Heart left ventricle (tissue), 16 donors: ENCODE data around the gene SLC35F3. TPM values are rescaled to one million over a fixed set of nuclear protein-coding genes. Genes with fewer than 3 reads are reported as not detected.

Experiments used
- ATAC-seq, 4 donors: fragments of 200-7000 bp; cut with Tn5 transposase; one replicate each; pipeline ENCODE4 v1.9.1; 2020 to 2022; ENCODE audit warnings: moderate library complexity in 4 of 4, mild to moderate bottlenecking in 3 of 4, moderate number of reproducible peaks in 1 of 4
- DNase-seq, 5 donors: peaks; one replicate each; pipeline ENCODE4 v3.0.0-alpha.2; 2020
- H3K27ac ChIP-seq, 12 donors: fragments of 200-600 bp; sonication (generic) in 4 of 12; one replicate each; pipeline versions ENCODE4 v1.5.0 to v1.8.0; 2016 to 2022; ENCODE audit warnings: mild to moderate bottlenecking in 2 of 12
- H3K27me3 ChIP-seq, 9 donors: fragments of 200-600 bp; sonication (generic) in 2 of 9; one replicate each; pipeline versions ENCODE4 v1.5.1 to v1.8.0; 2016 to 2022; ENCODE audit warnings: mild to moderate bottlenecking in 3 of 9
- H3K36me3 ChIP-seq, 9 donors: fragments of 200-600 bp; sonication (generic) in 2 of 9; one replicate each; pipeline versions ENCODE4 v1.5.0 to v1.8.0; 2018 to 2022; ENCODE audit warnings: mild to moderate bottlenecking in 2 of 9
- H3K4me1 ChIP-seq, 12 donors: fragments of 200-600 bp; sonication (generic) in 4 of 12; one replicate each; pipeline versions ENCODE4 v1.5.0 to v1.8.0; 2016 to 2022; ENCODE audit warnings: mild to moderate bottlenecking in 3 of 12
- H3K4me3 ChIP-seq, 12 donors: fragments of 200-600 bp; sonication (generic) in 4 of 12; one replicate each; pipeline versions ENCODE4 v1.5.0 to v1.8.0; 2017 to 2022; ENCODE audit warnings: mild to moderate bottlenecking in 9 of 12, moderate library complexity in 4 of 12
- H3K9me3 ChIP-seq, 12 donors: fragments of 200-600 bp; sonication (generic) in 4 of 12; one replicate each; pipeline versions ENCODE4 v1.5.0 to v1.8.0; 2016 to 2022; ENCODE audit warnings: mild to moderate bottlenecking in 1 of 12
- POLR2A ChIP-seq, 2 donors: fragments of 450-650 bp; IDR thresholded peaks; one replicate each; pipeline ENCODE4 v1.6.1; 2017; ENCODE audit warnings: antibody characterized with exemption in 2 of 2, mild to moderate bottlenecking in 2 of 2, moderate library complexity in 2 of 2
- WGBS, 4 donors: extraction: QIAGEN DNeasy Blood & Tissue Kit in 2 of 4; methylation state at CpG; one replicate each; pipeline versions ENCODE4 v1.1.5 to v1.1.7; 2013 to 2018; 5-methylcytosine and 5-hydroxymethylcytosine counted together
- intact Hi-C, 10 donors: fragments of 100-400 bp; cut with DNase I; formaldehyde crosslinking; loops; one replicate each; pipeline versions ENCODE4 v1.11.1 to v1.14.2; 2022
- polyA plus RNA-seq, 2 donors: library from polyadenylated mRNA; stranded (reverse); fragments of 200-250 nt; gene quantifications; one replicate each; pipeline ENCODE4 v1.2.3, GENCODE V29; 2013
- total RNA-seq, 9 donors: library from RNA; depleted of rRNA in 2 of 9; stranded (reverse); fragments of >200 nt in 2 of 9; fragmentation: NEBNext Ultra II Directional in 3 of 9; extraction: Animal tissue kit (Norgen Biotek cat#: 25700) in 3 of 9; gene quantifications; one replicate each; pipeline versions ENCODE4 v1.1.0 to v1.2.4, GENCODE V29; 2016 to 2023
- TF ChIP-seq, protein P1 (sequence below), 12 donors: fragments of 200-600 bp; sonication (generic) in 4 of 12; IDR thresholded peaks; one replicate each; pipeline versions ENCODE4 v1.5.0 to v1.8.0; 2018 to 2022; ENCODE audit warnings: antibody characterized with exemption in 12 of 12, mild to moderate bottlenecking in 5 of 12
- donor health status: ischemic (EF 13 %, LVEDD 7.1; RV severe dilation, severe dysfunction).
- donor health status: healthy with polysubstance abuse.
- donor health status: DM: no; HTN: yes; CAD: no.
- donor health status: DM: no; HTN: no; CAD: no.
- donor health status: ischemic (EF 25% LVEDD 6.9; RV normal size, moderate dysfunction).
- donor health status: ischemic (EF 25% LVEDD 5.7; RV mildly dilated, moderate dysfunction).
- donor health status: healthy.
- donor health status: DM: yes; HTN: yes; CAD: no.
- donor health status: ischemic (EF 35%, LVEDD 5.7; RV mildly dilated, moderate dysfunction).
- donor health status: nonischemic (EF 11% LVEDD 7.7; RV severe dilation, severe dysfunction).
- donor health status: DM: yes; HTN: yes; CAD: no.
- donor health status: PGD.
- donor health status: ischemic (EF 29% LVEDD 5.4; RV normal size, mild dysfunction).
- donor health status: nonischemic (EF 23%, LVEDD 6.1; RV moderate dilation, normal function).

The SLC35F3 gene
- total and polyA plus RNA-seq, 11 donors = 0.03 to 0.11 (median 0.11) TPM; not detected in 8

DNA sequence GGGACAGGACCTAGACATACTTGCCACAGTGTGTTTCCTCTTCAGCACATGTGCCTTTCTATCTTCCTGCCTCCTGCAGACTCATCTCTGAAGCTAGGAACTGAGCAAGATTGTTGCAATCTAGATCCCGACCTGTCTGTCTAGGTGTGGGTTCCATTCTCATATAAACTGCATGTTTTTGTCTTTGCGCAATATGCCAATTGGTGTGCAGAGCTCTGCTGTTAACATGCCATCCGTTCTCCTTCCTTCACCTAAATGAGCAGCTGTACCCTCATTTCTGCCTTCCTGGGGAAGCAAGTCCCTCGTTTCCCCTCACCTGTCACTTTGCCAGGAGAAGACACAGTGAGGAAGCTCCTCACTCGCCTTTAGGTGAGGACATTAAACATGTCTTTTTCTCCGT is 55.5 kb downstream of the SLC35F3 start:
- H3K4me1 ChIP-seq = no peaks in the 10 kb centered on the region
- no peak overlapping the region for H3K27ac ChIP-seq
- WGBS, 4 donors = 74 to 80% (median 77%) methylated on average over 6 of the region's 6 CpGs
- peaks cover 0 to 2% (median 0%) of the 10 kb centered on the region in 9 donors for H3K27me3 ChIP-seq
- ATAC-seq (no peak), DNase-seq (no peak)
- peaks cover 0 to 18% (median 1%) of the 10 kb centered on the region in 12 donors for H3K9me3 ChIP-seq
- no peaks in the 10 kb centered on the region for H3K36me3 ChIP-seq
- TF ChIP-seq, protein P1, sequence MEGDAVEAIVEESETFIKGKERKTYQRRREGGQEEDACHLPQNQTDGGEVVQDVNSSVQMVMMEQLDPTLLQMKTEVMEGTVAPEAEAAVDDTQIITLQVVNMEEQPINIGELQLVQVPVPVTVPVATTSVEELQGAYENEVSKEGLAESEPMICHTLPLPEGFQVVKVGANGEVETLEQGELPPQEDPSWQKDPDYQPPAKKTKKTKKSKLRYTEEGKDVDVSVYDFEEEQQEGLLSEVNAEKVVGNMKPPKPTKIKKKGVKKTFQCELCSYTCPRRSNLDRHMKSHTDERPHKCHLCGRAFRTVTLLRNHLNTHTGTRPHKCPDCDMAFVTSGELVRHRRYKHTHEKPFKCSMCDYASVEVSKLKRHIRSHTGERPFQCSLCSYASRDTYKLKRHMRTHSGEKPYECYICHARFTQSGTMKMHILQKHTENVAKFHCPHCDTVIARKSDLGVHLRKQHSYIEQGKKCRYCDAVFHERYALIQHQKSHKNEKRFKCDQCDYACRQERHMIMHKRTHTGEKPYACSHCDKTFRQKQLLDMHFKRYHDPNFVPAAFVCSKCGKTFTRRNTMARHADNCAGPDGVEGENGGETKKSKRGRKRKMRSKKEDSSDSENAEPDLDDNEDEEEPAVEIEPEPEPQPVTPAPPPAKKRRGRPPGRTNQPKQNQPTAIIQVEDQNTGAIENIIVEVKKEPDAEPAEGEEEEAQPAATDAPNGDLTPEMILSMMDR (IDR thresholded peaks at IDR 0.05) = no peak
- no peak for TF ChIP-seq POLR2A (IDR thresholded peaks at IDR 0.05)
- H3K4me3 ChIP-seq = no peak overlapping the region
- intact Hi-C loops = no loop called here

DNA sequence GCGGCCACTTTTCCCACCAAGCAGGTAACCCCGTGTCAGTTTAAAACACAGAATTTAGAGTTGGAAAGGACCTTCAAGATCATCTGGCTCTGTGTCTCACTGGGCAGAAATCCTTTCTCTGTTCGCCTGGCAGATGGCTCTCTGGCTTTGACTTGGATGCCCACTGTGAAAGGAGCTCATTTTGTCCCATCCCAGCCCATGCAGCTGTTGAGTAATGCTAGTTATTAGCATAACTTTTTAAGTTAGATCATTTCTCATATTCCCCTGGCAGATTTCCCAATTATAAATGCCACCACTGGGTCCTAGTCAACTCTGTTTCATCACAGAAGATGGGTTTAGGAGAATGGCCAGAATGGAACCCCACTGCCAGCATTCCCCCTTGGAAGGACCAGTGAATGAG is 55.9 kb downstream of the SLC35F3 start:
- WGBS, 4 donors = 81 to 94% (median 88%) methylated on average over 3 of the region's 3 CpGs
- ATAC-seq (no peak), DNase-seq (no peak)
- TF ChIP-seq, protein P1 (IDR thresholded peaks at IDR 0.05) = no peak
- TF ChIP-seq POLR2A (IDR thresholded peaks at IDR 0.05) = no peak
- H3K4me3 ChIP-seq = no peak overlapping the region
- H3K27ac ChIP-seq = no peak overlapping the region
- peaks cover 0 to 23% (median 6%) of the 10 kb centered on the region in 12 donors for H3K9me3 ChIP-seq
- H3K27me3 ChIP-seq = peaks cover 0 to 2% (median 0%) of the 10 kb centered on the region in 9 donors
- intact Hi-C loops = no loop called here
- H3K4me1 ChIP-seq = no peaks in the 10 kb centered on the region
- no peaks in the 10 kb centered on the region for H3K36me3 ChIP-seq

DNA sequence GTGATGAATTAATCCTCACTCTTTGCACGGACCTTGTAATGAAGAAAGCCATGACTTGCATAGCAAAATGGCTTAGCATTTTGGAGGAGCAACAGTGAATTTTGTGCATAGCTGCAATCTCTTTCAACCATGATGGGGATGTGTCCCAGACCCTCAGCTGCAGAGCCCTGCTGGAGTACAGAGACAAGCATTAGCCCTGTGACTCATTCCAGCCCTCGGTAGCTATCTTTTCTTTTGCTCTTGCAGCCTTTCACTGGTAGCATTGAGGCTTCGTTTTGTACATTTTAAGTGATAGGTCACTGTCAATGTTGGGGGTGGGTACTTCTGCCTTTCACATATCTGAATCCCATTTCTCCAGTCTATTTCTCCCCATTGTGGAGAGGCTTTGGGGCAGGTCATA is 58.4 kb downstream of the SLC35F3 start:
- Histone ChIP-seq H3K27ac (no peak overlapping the region), H3K4me3 (no peak overlapping the region), H3K4me1 (no peaks in the 10 kb centered on the region), H3K36me3 (no peaks in the 10 kb centered on the region), H3K27me3 (peaks cover 0 to 4% (median 0%) of the 10 kb centered on the region in 9 donors), H3K9me3 (peaks cover 0 to 16% (median 7%) of the 10 kb centered on the region in 12 donors)
- intact Hi-C loops = no loop called here
- 66 to 80% (median 73%) methylated on average over 3 of the region's 3 CpGs for WGBS, 4 donors
- no peak for TF ChIP-seq POLR2A (IDR thresholded peaks at IDR 0.05)
- TF ChIP-seq, protein P1 (IDR thresholded peaks at IDR 0.05) = no peak
- DNase-seq (no peak), ATAC-seq (no peak)

DNA sequence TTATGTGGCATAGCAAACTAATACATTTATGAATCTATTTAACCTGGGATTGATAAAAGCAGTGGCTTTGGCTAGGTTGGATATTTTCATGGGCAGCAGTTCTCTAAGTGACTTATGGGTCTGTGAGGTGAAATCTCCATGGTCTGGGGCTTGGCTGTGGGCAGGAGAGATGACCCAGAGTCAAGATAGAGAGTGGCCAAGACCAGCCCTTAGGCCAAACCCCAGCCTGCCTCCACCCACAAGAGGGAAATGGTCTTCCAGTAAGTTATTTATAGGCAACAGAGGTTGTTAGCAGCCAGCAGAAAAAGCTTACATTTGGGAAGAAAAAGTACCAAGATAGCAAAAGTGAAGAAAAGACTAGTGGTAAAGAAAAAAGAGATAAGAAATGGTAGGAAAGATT is 61.4 kb downstream of the SLC35F3 start:
- Histone ChIP-seq H3K27me3 (peaks cover 0 to 4% (median 0%) of the 10 kb centered on the region in 9 donors), H3K27ac (no peak overlapping the region), H3K36me3 (no peaks in the 10 kb centered on the region), H3K4me3 (no peak overlapping the region), H3K9me3 (peaks cover 0 to 11% (median 3%) of the 10 kb centered on the region in 12 donors), H3K4me1 (no peaks in the 10 kb centered on the region)
- intact Hi-C loops = no loop called here
- DNase-seq = no peak
- TF ChIP-seq, protein P1 (IDR thresholded peaks at IDR 0.05) = no peak
- no peak for TF ChIP-seq POLR2A (IDR thresholded peaks at IDR 0.05)
- no peak for ATAC-seq
